OCI-LY7 (cell line): ENCODE measurements around the gene HOXB8.

Experiments used
- CTCF ChIP-seq: fragments of 200-600 bp; sonication (generic); conservative IDR thresholded peaks from 2 replicates; pipeline ENCODE4 v1.5.1; 2014; ENCODE audit warnings: mild to moderate bottlenecking, antibody characterized with exemption, low read length, moderate library complexity, mixed read lengths
- EZH2phosphoT487 ChIP-seq: fragments of 200-600 bp; sonication (generic); IDR thresholded peaks from 2 replicates; pipeline ENCODE4 v1.6.1; 2018; ENCODE audit warnings: low read depth, borderline replicate concordance, mild to moderate bottlenecking, mixed run types, antibody characterized with exemption, low read length, moderate library complexity, mixed read lengths

GRCh38 chr17:48612456-48612853 is 2.6 kb downstream of the HOXB8 start:
- TF ChIP-seq CTCF (no peak), EZH2phosphoT487 (no peak)
